Stromal cell of bone marrow (primary cell): ENCODE results near the gene ADARB2.

Source experiments
- DNase-seq: peaks from one replicate; pipeline ENCODE4 v3.0.0-alpha.2; 2012; ENCODE audit warnings: low read depth

The ADARB2 gene

DNA sequence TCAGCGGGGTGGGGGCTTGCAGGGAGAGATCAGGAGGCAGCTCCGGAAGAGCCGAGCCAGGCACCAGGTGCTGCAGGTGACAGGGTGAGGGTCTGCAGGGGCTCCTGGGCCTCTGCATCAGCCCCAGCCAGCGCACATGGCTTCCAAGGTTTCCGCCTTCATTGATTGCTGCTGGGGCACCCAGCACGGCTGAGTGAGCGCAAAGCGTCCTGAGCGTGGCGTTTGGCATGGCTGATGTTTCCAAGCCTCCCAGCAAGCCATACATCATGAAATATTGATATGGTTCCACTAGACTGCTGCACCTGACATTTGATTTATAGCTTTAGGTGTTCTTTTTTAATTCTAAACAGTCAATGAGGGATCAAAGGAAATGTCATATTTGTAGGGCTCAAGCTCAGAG, 422.1 kb downstream of the ADARB2 start:
- DNase-seq = no peak

DNA sequence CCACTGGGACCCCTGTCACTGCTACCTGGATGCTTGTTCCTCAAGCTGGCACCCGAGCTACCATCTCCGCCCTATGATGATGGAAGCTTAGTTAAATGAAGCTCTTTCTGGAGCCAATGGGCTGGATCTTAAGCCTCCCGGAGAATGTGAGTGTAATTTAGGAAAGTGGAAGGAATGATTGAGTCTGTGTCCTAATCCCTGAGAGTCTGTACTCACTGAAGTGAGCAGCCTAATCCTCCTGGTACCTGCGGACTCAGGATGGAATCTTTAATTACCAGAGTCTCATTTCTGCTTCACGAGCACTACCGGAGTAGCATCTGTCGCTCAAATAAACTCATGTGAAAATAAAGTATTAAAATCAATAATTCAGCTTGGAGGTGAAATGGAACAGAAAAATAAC, 425.6 kb downstream of the ADARB2 start:
- no peak for DNase-seq

DNA sequence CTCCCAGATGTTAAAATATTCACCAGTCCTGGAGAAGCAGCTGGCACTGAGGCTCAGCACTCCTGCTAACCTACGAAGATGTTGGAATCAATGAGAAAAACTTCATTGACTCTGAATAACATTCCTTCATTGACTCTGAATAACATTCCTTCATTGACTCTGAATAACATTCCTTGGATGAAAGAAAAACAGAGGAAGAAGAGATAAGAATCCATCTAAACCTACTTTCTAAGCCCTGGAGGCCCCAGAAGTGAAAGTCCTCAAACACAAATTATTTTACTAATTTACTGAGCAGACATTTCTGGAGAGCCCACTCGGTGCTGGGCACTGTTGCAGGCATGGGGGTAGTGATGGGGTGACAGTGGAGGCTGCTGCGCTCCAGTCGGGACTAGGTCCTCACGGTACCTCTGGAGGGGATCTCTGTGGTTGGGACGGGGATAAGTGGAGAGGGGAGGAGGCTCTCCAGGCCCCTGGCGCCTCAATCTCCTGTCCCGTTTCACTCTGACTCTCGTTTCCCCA, 427.0 kb downstream of the ADARB2 start:
- DNase-seq = no peak

DNA sequence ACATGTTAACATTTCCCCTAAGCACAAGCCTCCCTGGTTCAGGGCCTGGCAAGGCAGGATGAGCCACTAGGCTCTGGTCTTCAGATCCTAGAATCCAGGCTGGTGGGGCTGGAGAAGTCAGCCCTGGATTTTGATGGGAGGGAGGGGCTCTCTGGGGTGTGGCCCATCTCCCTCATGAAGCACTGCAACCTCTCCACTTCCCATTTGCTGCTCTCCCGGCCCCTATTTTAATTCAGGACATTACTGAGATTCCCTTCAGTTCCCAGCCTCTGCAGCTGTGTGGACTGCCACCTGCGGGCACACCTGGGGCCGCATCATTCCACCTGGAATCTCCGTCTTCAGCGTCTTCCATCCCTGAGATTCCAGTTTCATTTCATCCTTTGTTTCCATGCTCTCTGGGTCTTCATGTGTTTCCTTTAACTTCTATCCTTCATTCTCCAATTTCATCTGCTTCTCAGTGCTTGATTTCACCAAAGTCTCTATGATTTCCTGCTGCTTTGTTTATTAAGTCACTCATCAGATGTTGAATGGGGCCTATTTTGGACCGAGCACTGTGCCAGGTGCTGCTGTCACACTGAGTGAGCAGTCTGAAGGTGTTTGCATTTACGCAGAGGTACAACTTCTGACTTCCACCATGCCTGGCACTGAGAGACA, 427.6 kb downstream of the ADARB2 start:
- DNase-seq = no peak

DNA sequence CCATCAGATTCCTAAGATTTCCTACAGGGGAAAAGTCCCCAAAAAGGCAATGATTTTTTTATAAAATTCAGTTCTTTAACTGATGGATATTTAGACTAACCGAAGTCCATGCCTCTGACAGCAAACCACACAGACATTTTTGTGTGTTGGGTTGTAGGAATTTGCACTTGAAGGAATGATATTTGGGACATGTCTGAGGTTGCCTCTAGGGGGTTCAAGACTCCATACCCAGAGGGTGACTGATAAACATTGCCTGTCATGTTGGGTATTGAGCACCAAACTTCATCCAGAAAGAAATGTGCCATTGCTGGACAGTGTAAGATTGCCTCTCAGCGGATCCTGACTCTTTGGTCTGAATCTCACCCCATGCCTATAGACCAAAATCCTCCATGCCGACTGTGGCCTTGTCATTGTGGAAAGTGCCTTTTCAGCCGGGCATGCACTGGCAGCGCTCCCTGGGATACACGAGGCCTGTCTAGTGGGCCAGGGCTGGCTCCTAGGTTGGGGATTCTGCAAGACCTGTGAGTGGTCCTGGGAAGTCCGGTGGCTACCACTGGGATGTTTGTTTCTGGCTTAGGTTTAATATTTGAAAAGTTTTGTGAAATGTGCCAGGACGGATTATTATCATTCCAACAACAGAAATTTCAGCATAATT, 428.2 kb downstream of the ADARB2 start:
- no peak for DNase-seq

DNA sequence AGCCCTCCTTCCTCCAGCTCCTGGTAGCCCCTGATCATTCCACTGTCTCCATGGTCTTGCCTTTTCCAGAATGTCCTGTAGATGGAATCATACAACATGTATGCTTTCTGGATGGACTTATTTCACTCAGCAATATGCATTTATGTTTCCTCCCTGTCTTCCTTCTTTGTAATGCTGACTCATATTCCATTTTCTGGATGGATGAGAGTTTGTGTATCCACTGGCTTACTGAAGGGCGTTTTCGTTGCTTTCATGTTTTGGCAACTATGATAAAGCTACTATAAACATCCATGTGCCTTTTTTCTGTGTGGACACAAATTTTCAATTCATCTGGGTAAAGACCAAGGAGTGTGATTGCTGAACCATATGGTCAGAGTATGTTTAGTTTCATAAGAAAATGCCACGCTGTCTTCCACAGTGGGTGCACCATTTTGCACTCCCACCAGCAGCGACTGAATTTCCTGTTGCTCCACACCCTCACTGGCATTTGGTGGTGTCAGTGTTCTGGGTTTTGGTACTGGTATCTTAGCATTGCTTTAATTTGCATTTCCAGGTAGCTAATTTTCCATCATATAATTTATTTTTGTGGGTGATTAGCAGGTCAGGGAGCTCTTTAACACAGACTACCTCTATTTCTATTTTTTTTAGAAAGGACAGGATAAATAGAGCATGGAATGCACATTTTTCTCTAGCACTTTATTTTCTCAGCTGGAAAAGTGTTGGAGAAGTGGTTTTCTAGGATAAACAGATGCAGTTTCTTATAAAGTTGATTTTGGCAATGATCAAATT, 429.0 kb downstream of the ADARB2 start:
- no peak for DNase-seq

DNA sequence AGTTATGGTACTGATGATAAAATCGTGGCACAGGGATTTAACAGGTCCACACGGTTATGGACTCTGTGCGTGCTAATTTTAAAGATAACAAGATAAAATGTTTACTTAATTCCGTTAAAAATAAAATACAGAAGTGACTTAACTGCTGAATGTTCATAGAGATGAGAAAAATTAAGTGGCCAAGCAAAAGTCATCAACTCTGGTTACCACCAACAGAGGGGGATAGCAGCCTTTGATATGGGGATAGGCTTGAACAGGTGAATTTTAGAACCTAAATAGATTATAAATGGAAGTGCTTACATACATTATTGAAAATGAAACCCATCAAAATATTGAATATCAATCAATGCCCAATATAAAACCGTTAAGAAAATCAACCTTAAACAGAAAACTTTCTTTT, 436.2 kb downstream of the ADARB2 start:
- DNase-seq = no peak

DNA sequence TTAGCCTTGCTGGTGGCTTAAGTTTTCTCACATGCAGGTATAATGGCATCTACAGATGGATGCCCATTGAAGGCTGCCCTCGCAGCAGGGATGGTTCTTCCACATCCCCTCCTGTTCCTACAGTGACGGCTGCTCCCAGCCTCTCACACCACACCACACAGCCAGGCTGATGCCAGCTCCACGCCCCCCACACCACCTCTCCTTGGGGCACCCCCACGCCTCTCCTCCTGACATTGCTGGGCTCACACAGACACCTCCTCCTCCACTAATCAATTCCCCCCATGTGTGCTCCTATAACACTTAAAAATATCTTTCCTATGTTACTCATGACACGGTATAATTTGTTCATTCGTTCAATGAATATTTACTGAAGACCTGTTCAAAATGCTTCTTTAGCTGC, 437.1 kb downstream of the ADARB2 start:
- no peak for DNase-seq

DNA sequence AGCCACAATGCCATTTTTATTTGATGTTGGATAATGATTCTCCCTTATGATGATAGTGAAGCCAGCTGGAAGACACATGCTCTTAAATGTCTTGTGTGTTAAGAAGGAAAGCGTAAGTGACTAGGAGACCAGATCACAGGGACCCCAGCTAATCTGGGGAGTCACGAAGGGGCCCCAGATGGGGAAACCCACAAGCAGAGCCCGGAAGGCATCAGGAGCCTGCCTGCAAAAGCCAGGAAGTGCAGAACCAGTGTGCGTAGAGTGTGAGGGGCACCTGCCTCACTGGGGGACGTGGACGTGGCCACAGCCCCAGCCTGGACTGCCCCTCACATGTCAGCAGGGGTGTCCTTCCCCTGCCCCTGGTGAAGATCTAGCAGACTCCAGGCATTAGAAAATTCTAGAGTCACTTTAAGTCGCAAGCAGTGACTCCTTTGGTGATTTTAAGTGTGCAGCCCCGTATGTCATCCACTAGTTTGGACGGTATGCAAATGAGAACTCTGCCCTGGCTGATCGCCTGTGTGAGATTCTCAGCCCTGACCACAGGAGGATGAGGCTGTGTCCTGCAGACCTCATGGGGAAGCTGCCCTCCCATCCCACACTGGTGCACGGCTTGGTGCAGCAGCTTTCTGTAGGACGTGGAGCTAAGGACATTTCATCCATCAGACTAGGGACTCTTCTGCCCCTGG, 438.1 kb downstream of the ADARB2 start:
- no peak for DNase-seq

DNA sequence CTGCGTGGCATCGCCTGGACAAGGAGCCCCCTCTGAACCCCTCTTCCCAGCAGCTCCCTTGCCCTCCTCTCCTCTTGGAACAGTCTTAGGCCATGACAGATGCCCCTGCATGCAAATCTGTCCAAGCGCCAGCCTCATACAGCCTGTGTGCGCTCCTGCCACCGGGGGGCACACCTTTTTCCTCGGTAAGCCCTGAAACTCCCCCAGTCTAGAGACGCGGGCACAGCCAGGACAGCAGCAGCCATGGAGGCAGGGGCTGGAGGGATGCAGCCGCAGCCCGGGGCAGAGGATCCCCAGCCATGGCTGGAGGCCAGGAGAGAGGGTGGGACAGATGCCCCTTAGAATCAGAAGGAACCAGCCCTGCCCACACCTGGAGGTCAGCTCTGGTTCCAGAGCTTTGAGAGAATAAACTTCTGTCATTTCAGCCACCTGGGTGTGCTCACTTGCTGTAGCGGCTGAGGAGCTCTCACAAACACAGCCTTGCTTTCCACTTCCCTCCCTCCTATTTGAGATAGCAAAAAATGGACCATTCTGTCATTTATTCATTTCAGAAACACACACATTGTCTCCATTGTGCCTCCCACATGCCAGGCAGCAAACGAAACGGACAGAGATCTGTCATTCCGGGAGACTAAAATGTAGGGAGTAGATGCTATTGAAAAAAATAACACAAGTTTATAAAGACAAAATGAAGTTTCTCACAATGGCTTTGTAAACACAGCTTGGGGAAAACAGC, 439.6 kb downstream of the ADARB2 start:
- DNase-seq = no peak

DNA sequence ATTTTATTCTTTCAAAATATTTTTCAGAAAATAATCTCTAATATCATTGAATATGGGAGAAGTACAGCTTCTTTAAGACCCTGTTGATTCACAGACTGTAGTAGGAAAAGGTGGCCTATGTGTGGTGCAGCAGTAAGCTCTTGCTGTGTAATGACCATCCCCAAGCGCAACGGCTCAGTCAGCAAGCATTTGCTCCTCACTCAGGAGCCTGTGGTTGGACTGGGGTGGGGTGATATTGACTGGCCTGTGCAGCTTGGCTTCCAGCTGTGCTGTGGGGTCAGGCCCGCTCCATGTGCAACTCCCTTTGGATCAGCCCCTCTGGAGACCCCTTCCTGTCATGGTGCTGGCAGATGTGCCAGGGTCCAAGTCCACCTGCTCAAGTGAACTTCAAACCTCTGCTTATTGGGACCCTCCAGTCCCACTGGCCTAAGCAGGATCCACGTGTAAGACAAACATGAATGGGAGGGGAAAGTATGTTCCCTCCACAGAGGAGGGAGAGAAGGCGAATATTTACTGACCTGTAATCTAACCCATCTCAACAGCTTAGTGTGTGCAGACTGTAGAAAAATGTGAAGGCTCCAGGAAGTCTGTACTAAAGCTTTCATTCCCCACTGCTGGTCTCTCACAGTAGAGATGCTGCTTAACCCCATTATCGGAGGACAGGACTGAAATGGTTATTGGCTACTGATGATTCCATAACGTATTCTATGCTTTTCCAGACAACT, 441.4 kb downstream of the ADARB2 start:
- no peak for DNase-seq

DNA sequence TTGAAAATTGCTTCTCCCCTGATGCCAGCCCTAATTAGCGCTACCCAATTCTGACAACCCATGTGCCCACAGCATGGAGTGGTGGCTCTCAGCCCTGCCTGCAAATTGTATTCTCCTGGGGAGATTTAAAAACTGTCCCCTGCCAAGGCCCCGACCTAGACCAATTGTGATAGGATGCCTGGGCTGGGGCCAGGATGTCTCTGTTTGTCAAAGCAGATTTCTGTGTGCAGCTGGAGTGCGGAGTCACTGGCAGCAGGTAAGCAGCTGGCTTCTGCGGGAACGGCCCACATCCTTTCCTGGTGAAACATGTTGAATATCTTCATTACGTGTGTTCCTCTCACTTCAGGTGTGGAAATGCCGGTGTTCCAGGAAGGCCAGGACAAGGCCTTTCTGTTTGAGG, 442.6 kb downstream of the ADARB2 start:
- DNase-seq = no peak

DNA sequence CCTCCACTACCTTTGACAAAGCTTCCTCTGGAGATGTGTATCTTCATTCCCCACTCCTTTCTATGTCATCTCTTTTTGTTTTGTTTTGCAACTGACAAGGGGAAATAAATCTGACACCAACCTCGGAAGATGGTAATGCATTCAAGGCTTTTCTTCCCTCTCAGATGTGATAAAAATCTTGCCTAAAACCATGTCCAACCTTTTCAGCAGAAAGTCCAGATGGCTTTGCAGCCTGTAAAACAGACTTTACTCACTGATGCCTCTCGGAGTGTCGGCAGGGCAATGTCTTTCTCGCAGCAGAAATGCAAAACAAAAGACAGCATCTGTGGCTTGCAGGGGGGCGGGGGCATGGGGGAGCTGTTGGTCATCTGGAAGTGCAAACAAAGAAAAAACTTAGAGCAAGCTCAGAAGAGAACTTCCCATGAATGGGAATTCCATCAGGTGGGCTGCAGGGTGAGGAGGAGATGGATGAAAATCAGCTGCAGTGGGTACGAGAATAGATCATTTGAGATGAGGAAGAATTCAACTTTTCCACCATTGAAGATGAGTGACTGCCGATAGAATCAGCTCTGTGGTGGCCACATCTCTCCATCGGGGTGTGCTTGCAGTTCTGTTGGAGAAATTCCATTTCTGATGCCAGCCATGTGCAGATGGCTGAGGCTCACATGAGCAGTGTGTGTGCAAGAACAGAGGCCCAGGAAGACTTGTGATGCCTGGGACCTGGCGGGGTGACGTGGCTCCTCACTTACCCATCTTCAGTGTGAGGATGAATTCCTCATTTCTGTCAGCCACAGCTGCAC, 443.5 kb downstream of the ADARB2 start:
- DNase-seq = no peak

DNA sequence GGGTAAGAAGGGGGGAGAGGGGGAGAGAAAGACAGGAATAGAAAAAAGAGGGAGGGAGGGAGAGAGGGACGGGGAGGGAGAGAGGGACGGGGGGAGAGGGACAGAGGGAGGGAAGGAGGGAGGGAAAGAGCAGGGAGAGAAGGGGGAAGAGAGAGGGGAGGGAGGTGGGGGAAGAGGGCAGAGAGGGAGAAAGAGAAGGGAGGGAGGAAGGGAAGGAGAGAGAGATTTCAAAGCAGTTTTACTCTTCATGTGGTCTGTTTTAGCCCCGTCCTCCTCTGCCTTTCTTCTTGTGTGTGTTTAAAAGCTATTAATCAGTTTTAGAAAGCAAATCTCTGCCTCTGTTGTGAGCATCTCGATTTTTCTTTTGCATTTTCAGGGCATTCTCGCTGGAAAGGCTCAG, 444.2 kb downstream of the ADARB2 start:
- DNase-seq = no peak

DNA sequence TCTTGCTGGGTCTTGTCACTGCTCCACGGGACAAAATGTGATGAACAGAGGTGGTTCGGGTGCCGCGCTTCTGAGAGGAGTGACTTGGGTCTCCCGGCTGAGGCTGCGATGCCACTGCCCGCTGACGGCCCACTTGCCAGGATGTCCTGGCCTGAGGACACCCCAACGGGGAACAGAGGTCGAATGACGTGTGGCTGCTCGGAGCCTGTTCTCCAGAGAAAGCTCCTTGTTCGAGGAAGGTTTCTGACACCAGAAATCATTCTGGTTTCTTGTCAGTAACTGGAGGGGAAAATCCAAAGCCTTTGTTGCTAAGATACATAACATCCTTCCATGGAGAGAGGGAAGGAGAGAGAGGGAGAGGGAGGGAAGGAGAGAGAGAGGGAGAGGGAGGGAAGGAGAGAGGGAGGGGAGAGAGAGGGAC, 444.7 kb downstream of the ADARB2 start:
- no peak for DNase-seq

DNA sequence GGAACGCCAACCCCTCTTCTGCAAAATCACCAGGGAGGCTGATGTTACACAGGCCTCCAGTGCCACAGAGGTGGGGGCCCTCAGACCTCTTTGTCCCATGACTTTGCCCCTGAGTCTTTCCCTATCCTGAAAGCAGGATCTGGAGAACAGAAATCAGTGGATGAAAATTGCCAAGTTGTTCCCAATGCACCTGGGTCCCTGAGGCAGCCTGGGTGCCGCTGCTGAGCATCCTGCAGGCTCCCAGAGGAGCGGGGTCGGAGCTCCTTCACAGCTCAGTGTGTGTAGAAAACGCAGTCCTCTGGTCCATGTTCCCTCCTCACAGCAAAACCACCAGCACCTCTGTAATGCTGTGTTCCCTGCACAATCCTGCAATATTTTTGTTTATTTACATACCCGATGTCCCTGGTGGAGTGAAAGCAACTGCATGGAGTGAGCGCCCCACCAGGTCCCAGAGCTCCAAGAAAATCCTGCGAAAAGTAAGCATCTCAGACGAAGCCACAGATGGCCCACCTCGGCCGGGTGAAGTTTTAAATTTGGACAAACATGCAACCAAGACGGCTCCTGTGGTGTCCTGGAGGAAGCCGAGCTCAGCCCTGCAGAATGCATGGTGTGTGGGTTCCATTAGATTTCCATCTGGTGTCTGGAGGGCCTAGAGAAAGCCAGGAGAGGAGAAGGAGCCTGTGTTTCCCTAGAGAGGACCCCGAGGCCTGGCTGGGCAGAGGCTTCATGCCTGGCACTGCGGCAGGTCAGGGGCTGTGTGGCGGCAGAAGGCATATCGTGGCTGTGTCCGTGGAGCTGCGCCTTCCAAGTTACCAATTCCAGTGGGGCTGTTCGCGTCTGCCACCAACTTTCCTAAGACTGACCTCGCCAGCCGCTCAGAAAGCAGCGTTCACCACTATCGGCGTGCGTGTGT, 445.9 kb downstream of the ADARB2 start:
- DNase-seq = no peak

DNA sequence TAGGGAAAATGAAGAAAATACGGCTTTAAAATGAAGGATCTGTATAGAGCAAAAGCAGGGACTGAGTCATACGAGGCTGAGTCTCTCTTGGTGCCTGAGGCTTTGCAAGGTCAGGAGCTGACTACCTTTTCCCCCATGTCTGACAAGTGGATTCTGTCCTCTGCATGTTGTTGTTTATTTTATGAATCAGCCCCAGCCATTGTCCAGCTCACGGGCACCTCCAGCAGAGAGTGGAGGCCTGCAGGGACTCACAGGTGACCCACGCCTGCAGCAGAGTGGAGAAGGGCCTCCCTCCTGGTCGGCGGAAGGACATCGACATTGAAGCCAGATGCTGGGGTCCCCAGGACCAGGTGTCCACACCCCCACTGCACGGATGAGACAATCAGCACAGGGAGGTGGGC, 447.3 kb downstream of the ADARB2 start:
- no peak for DNase-seq

DNA sequence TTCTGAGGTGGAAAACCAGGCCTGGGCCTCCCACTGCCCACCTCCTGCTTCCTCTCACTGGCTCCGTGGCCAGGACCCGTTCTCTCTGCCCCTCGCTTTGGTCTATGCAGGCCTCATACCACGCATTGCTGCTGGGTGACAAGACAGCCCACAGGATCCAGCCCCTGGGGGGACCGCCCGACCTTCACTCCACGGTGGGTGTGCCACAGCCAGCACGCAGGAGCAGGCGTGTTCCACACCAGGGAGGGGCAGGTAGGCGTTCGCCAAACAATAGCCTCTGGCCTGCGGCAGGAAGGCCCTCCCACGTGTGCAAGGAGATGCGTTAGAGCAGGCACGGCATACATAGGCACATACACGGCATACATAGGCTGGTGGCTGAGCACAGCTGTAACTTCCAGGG, 447.7 kb downstream of the ADARB2 start:
- no peak for DNase-seq

DNA sequence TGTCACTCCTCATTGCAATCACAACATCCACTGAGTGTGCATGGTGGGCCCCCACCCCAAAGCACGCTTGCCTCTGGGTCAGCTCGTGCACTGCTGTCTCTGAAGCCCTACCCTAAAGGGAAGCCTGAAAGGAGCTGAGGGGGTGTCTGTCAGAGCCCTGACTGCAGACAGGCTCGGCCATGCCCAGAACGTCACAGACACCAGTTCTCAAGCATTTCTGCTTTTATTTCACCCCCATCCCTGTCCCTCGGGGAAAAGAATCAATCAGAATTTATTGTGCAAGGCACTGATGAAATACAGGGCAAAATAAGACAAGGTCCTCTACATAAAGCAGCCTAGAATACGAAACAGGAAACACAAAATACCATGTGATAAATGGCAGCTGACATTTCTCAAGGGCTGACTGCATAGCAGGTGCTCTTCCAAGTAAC, 449.3 kb downstream of the ADARB2 start:
- no peak for DNase-seq
